ENCODE results near the gene MUL1.

- TF ChIP-seq CTCF (IDR thresholded peaks at IDR 0.05) (no peak), POLR2A (IDR thresholded peaks at IDR 0.05) (no peak)
These were observed 26.9 kb downstream of the MUL1 start for GRCh38 chr1:20480951-20481617.

All from adrenal gland (tissue), 5 donors.